ENCODE measurements around the gene FEM1B.

The FEM1B gene

GRCh38 chr15:68292157-68292781 lies 14.7 kb downstream of the FEM1B start:
- DNase-seq = no peak
- no peak for TF ChIP-seq CTCF (IDR thresholded peaks at IDR 0.05; ENCODE audit: low read depth, low read length)
- Histone ChIP-seq H3K4me1 (peaks cover 7% of the 10 kb centered on the region; the same call in 1 of the 2 replicates), H3K9me3 (no peaks in the 10 kb centered on the region), H3K4me3 (ENCODE audit: low read depth, low read length) (no peak overlapping the region), H3K27me3 (no peaks in the 10 kb centered on the region), H3K36me3 (peaks cover 34% of the 10 kb centered on the region)

GRCh38 chr15:68292967-68293366 lies 15.4 kb downstream of the FEM1B start:
- DNase-seq = no peak
- H3K4me3 ChIP-seq (ENCODE audit: low read depth, low read length) = no peak overlapping the region
- peaks cover 34% of the 10 kb centered on the region for H3K36me3 ChIP-seq
- peaks cover 7% of the 10 kb centered on the region; the same call in 1 of the 2 replicates for H3K4me1 ChIP-seq
- no peaks in the 10 kb centered on the region for H3K27me3 ChIP-seq
- no peaks in the 10 kb centered on the region for H3K9me3 ChIP-seq
- no peak for TF ChIP-seq CTCF (IDR thresholded peaks at IDR 0.05; ENCODE audit: low read depth, low read length)

- DNase-seq = no peak
- Histone ChIP-seq H3K9me3 (no peaks in the 10 kb centered on the region), H3K27me3 (no peaks in the 10 kb centered on the region), H3K4me1 (peaks cover 7% of the 10 kb centered on the region; the same call in 1 of the 2 replicates), H3K4me3 (ENCODE audit: low read depth, low read length) (no peak overlapping the region), H3K36me3 (peaks cover 20% of the 10 kb centered on the region)
- TF ChIP-seq CTCF (IDR thresholded peaks at IDR 0.05; ENCODE audit: low read depth, low read length) = no peak
These were observed 17.7 kb downstream of the FEM1B start for GRCh38 chr15:68295014-68295805.

GRCh38 chr15:68298336-68298735 lies 20.8 kb downstream of the FEM1B start:
- Histone ChIP-seq H3K27me3 (no peaks in the 10 kb centered on the region), H3K36me3 (no peaks in the 10 kb centered on the region; the same call in 1 of the 2 replicates), H3K4me3 (ENCODE audit: low read depth, low read length) (no peak overlapping the region), H3K4me1 (peaks cover 3% of the 10 kb centered on the region; the same call in 1 of the 2 replicates), H3K9me3 (no peaks in the 10 kb centered on the region)
- DNase-seq = no peak
- TF ChIP-seq CTCF (IDR thresholded peaks at IDR 0.05; ENCODE audit: low read depth, low read length) = no peak

DNA sequence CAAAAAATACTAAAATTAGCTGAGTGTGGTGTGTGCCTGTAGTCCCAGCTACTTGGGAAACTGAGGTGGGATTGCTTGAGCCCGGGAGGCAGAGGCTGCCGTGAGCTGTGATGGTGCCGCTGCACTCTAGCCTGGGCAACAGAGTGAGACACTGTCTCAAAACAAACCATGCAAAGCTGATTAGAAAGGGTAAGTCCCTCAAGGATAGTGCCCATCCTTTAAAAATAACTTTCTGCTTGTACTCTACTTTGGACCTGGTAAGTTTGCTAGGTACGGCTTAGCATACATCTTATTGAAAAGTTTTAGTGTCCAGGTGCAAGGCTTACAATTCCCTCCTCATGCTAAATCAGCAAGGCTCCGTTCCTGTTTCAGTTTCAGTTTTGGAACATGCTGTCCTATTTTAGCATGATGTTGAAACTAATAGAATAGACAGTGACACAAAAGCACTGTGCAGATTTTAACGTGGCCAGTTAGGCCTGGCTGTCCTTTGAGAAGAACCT lies 21.4 kb downstream of the FEM1B start:
- H3K9me3 ChIP-seq = no peaks in the 10 kb centered on the region
- no peaks in the 10 kb centered on the region for H3K27me3 ChIP-seq
- H3K36me3 ChIP-seq = no peaks in the 10 kb centered on the region; the same call in 1 of the 2 replicates
- DNase-seq = no peak
- H3K4me1 ChIP-seq = peaks cover 3% of the 10 kb centered on the region; the same call in 1 of the 2 replicates
- no peak for TF ChIP-seq CTCF (IDR thresholded peaks at IDR 0.05; ENCODE audit: low read depth, low read length)
- H3K4me3 ChIP-seq (ENCODE audit: low read depth, low read length) = no peak overlapping the region
